Kidney (tissue), 14 donors: ENCODE data around the gene UNC13D. TPM values are rescaled to one million over a fixed set of nuclear protein-coding genes. Genes with fewer than 3 reads are reported as not detected.
A peak's percentile ranks its signal among the peaks of the same experiment; 100 is the strongest.

Experiments
- DNase-seq, 5 donors: peaks; one replicate each; pipeline ENCODE4 v3.0.0-alpha.2; 2013 to 2020
- FAIRE-seq: peaks from 2 replicates; lab custom pipeline; 2012; peaks lifted over from hg19 to GRCh38; lab: Jason Lieb, UNC
- H3K27ac ChIP-seq, 2 donors: one replicate each; pipeline ENCODE4 v1.7.0; 2013; ENCODE audit warnings: low read depth in 2 of 2, low read length in 2 of 2, inconsistent platforms in 1 of 2
- H3K27me3 ChIP-seq: one replicate; pipeline ENCODE4 v1.7.1; 2013; ENCODE audit warnings: low read length, inconsistent platforms; ENCODE audit not compliant: control insufficient read depth, insufficient read depth
- H3K36me3 ChIP-seq, 3 donors: one replicate each; pipeline versions ENCODE4 v1.7.0 to v1.7.1; 2013; ENCODE audit warnings: low read length in 3 of 3, control low read depth in 1 of 3, inconsistent platforms in 1 of 3; ENCODE audit not compliant: insufficient read depth in 3 of 3, control insufficient read depth in 2 of 3
- H3K4me1 ChIP-seq, 3 donors: one replicate each; pipeline versions ENCODE4 v1.7.0 to v1.7.1; 2013; ENCODE audit warnings: low read length in 3 of 3, inconsistent platforms in 1 of 3, low read depth in 1 of 3; ENCODE audit not compliant: control insufficient read depth in 2 of 3, insufficient read depth in 2 of 3
- H3K4me3 ChIP-seq, 3 donors: one replicate each; pipeline versions ENCODE4 v1.7.0 to v1.8.1; 2013; ENCODE audit warnings: low read length in 3 of 3, control low read depth in 1 of 3, inconsistent platforms in 1 of 3
- H3K9ac ChIP-seq, 3 donors: one replicate each; pipeline versions ENCODE4 v1.7.0 to v1.7.1; 2013; ENCODE audit warnings: low read length in 3 of 3, control low read depth in 1 of 3, inconsistent platforms in 1 of 3
- H3K9me3 ChIP-seq, 3 donors: one replicate each; pipeline versions ENCODE4 v1.7.0 to v1.7.1; 2013; ENCODE audit warnings: low read length in 3 of 3, control low read depth in 1 of 3, inconsistent platforms in 1 of 3; ENCODE audit not compliant: control insufficient read depth in 2 of 3, insufficient read depth in 1 of 3
- CTCF ChIP-seq: IDR thresholded peaks from 3 replicates; pipeline ENCODE4 v1.5.1; 2012; ENCODE audit warnings: mild to moderate bottlenecking, moderate library complexity, borderline replicate concordance; ENCODE audit not compliant: insufficient read depth; ENCODE audit errors: extremely low read depth
- intact Hi-C: fragments of 100-400 bp; cut with DNase I; formaldehyde crosslinking; loops from one replicate; pipeline ENCODE4 v1.11.1; 2022
- polyA plus RNA-seq: library from polyadenylated mRNA; stranded (reverse); fragments of 350-450 nt; fragmentation: Illumina TruSeq; extraction: RNeasy Lipid Tissue Mini Kit (QIAGEN cat#74804); gene quantifications from one replicate; pipeline ENCODE4 v1.2.3, GENCODE V29; 2014; ENCODE audit warnings: low read depth, low replicate concordance; ENCODE audit not compliant: insufficient read depth
- total RNA-seq: library from RNA; stranded (reverse); fragmentation: NEBNext Ultra II Directional; extraction: Animal tissue kit (Norgen Biotek cat#: 25700); gene quantifications from one replicate; pipeline ENCODE4 v1.2.1, GENCODE V29; 2021
- donor health status: control.
- donor health status: control.
- donor health status: control.
- donor health status: control.
- donor health status: control.
- donor health status: DM: yes; HTN: yes; CAD: no.
- donor health status: Normal renal cell carcinoma (clear cell type).

The UNC13D gene
- total and polyA plus RNA-seq, 2 donors from 2014 or later = 3.8 to 26.1 TPM

GRCh38 chr17:75793460-75793859 lies 50.7 kb downstream of the UNC13D start:
- no peak for DNase-seq
- no peak for TF ChIP-seq CTCF
- no peak overlapping the region for H3K4me3 ChIP-seq
- H3K27me3 ChIP-seq = no peaks in the 10 kb centered on the region
- H3K9ac ChIP-seq = no peak overlapping the region
- H3K36me3 ChIP-seq = peaks cover 3 to 10% (median 7%) of the 10 kb centered on the region in 3 donors
- no peak for FAIRE-seq
- no peaks in the 10 kb centered on the region for H3K4me1 ChIP-seq
- H3K27ac ChIP-seq = no peak overlapping the region
- intact Hi-C loops = no loop called here
- H3K9me3 ChIP-seq = no peaks in the 10 kb centered on the region

GRCh38 chr17:75791254-75791653 lies 53.0 kb downstream of the UNC13D start:
- no peak for TF ChIP-seq CTCF
- Histone ChIP-seq H3K4me3 (no peak overlapping the region), H3K27me3 (no peaks in the 10 kb centered on the region), H3K27ac (no peak overlapping the region), H3K9ac (no peak overlapping the region), H3K36me3 (peaks cover 0 to 6% (median 5%) of the 10 kb centered on the region in 3 donors), H3K4me1 (peaks cover 0 to under 1% (median under 1%) of the 10 kb centered on the region in 3 donors), H3K9me3 (no peaks in the 10 kb centered on the region)
- no peak for DNase-seq
- FAIRE-seq = no peak
- intact Hi-C loops = no loop called here

- Histone ChIP-seq H3K4me3 (peak overlapping the region; percentile 84 to 90 (median 86)), H3K36me3 (no peaks in the 10 kb centered on the region), H3K9me3 (peaks cover 0 to 2% (median 0%) of the 10 kb centered on the region in 3 donors), H3K27me3 (no peaks in the 10 kb centered on the region), H3K9ac (peak overlapping the region; percentile 90 to 99 (median 99)), H3K4me1 (peaks cover 13 to 20% (median 14%) of the 10 kb centered on the region in 3 donors), H3K27ac (peak overlapping the region; percentile 100)
- peak; percentile 94 to 98 (median 97) for DNase-seq
- intact Hi-C loops = no loop called here
- TF ChIP-seq CTCF = no peak
- FAIRE-seq = no peak
Measured at GRCh38 chr17:75785016-75785890, 59.0 kb downstream of the UNC13D start.
